GM12878 (cell line): ENCODE results near the gene CFB. TPM values are rescaled to one million over a fixed set of nuclear protein-coding genes. Genes with fewer than 3 reads are reported as not detected.

Source experiments
- ATAC-seq: fragments of 200-7000 bp; cut with Tn5 transposase; 3 replicates; pipeline ENCODE4 v1.9.1; 2020; ENCODE audit warnings: mild to moderate bottlenecking, moderate library complexity
- BruUV-seq: library from RNA; stranded (reverse); fragments of 400-500 nt; replicated peaks from 2 replicates; lab custom pipeline; 2021; lab: Mats Ljungman, UMichigan
- CTCF ChIA-PET: fragments of 300-600 bp; sonication (Branson Sonifier 250); formaldehyde crosslinking; extraction: SDS; loops from one replicate; lab custom pipeline; 2021; ENCODE audit warnings: inconsistent platforms; lab: Yijun Ruan, JAX
- POLR2A ChIA-PET: fragments of 350-600 bp; formaldehyde crosslinking; extraction: SDS; loops from one replicate; lab custom pipeline; 2021; ENCODE audit warnings: inconsistent platforms; lab: Charles Lee
- RAD21 ChIA-PET: fragments of 300-600 bp; sonication (Branson Sonifier 250); formaldehyde crosslinking; loops from one replicate; lab custom pipeline; 2023; ENCODE audit warnings: antibody characterized with exemption; ENCODE audit not compliant: unreplicated experiment; lab: Charles Lee
- SMC1A ChIA-PET: fragments of 300-600 bp; sonication (Branson Sonifier 250); formaldehyde crosslinking; loops from one replicate; lab custom pipeline; 2023; ENCODE audit not compliant: unreplicated experiment, uncharacterized antibody; lab: Charles Lee
- DNase-seq: peaks from one replicate; pipeline ENCODE4 v3.0.0-alpha.2; 2011; ENCODE audit warnings: low read depth, low spot score
- FAIRE-seq: peaks from 3 replicates; lab custom pipeline; 2011; peaks lifted over from hg19 to GRCh38; lab: Jason Lieb, UNC
- H2AFZ ChIP-seq: 2 replicates; pipeline ENCODE4 v1.6.0; 2011; ENCODE audit warnings: low read depth, low read length, control low read depth; ENCODE audit not compliant: control insufficient read depth
- H3K27ac ChIP-seq: 2 replicates; pipeline ENCODE4 v1.5.1; 2011; ENCODE audit warnings: control low read depth; ENCODE audit not compliant: control insufficient read depth, insufficient read depth
- H3K27me3 ChIP-seq, 2 experiments: replicated peaks in 1 of 2; 2 replicates each; pipeline versions ENCODE4 v1.6.0 to v1.6.1; 2011; ENCODE audit warnings: low read length in 1 of 2; ENCODE audit not compliant: control insufficient read depth in 2 of 2, insufficient read depth in 2 of 2
- H3K36me3 ChIP-seq, 2 experiments: 2 replicates each; pipeline ENCODE4 v1.5.1; 2011; ENCODE audit warnings: low read length in 1 of 2; ENCODE audit not compliant: control insufficient read depth in 2 of 2, insufficient read depth in 2 of 2
- H3K4me1 ChIP-seq: 2 replicates; pipeline ENCODE4 v1.6.1; 2011; ENCODE audit warnings: mild to moderate bottlenecking, low read length, moderate library complexity, mixed read lengths; ENCODE audit not compliant: control insufficient read depth, insufficient read depth
- H3K4me2 ChIP-seq: 2 replicates; pipeline ENCODE4 v1.6.0; 2011; ENCODE audit warnings: control low read depth; ENCODE audit not compliant: control insufficient read depth, insufficient read depth
- H3K4me3 ChIP-seq: fragments of 200-600 bp; sonication (generic); 2 replicates; pipeline ENCODE4 v1.5.1; 2016
- H3K79me2 ChIP-seq: 2 replicates; pipeline ENCODE4 v1.6.0; 2011; ENCODE audit warnings: low read length; ENCODE audit not compliant: control insufficient read depth, insufficient read depth
- H3K9ac ChIP-seq: 2 replicates; pipeline ENCODE4 v1.8.0; 2011; ENCODE audit warnings: low read length, control low read depth, mixed read lengths; ENCODE audit not compliant: control insufficient read depth, insufficient read depth
- H3K9me3 ChIP-seq: replicated peaks from 3 replicates; pipeline ENCODE4 v1.5.1; 2011; ENCODE audit warnings: mild to moderate bottlenecking, low read length; ENCODE audit not compliant: control insufficient read depth, insufficient read depth
- H4K20me1 ChIP-seq: 2 replicates; pipeline ENCODE4 v1.6.0; 2011; ENCODE audit not compliant: control insufficient read depth, insufficient read depth
- CHD4 ChIP-seq: fragments of 200-600 bp; sonication (generic); IDR thresholded peaks from 2 replicates; pipeline ENCODE4 v1.6.1; 2016; ENCODE audit warnings: mild to moderate bottlenecking
- JUND ChIP-seq: IDR thresholded peaks from 2 replicates; pipeline ENCODE4 v1.6.1; 2012; ENCODE audit warnings: low read depth, mild to moderate bottlenecking, low read length, improper control_type of control experiment, moderate library complexity
- LARP7 ChIP-seq: fragments of 450-650 bp; IDR thresholded peaks from 2 replicates; pipeline ENCODE4 v1.6.1; 2017; ENCODE audit warnings: mild to moderate bottlenecking
- MYB ChIP-seq: fragments of 150-350 bp; IDR thresholded peaks from 2 replicates; pipeline ENCODE4 v1.6.1; 2014; ENCODE audit warnings: mild to moderate bottlenecking, low read depth, low read length, borderline replicate concordance
- PAX8 ChIP-seq: fragments of 450-650 bp; IDR thresholded peaks from 2 replicates; pipeline ENCODE4 v1.6.1; 2017; ENCODE audit warnings: mild to moderate bottlenecking, moderate library complexity
- RBBP5 ChIP-seq: fragments of 200-600 bp; sonication (generic); conservative IDR thresholded peaks from 2 replicates; pipeline ENCODE4 v1.6.1; 2016
- SIX5 ChIP-seq: IDR thresholded peaks from 2 replicates; pipeline ENCODE4 v1.6.1; 2011; ENCODE audit warnings: mild to moderate bottlenecking, low read depth, low read length, moderate library complexity; ENCODE audit not compliant: severe bottlenecking
- SP1 ChIP-seq: IDR thresholded peaks from one replicate; pipeline ENCODE4 v1.6.1; 2011; ENCODE audit warnings: low read depth, low read length
- STAT3 ChIP-seq: IDR thresholded peaks from 2 replicates; pipeline ENCODE4 v1.6.1; 2011; ENCODE audit warnings: low read depth, low read length, improper control_type of control experiment
- ZBED1 ChIP-seq: IDR thresholded peaks from 2 replicates; pipeline ENCODE4 v1.6.1; 2016; ENCODE audit warnings: borderline replicate concordance
- WGBS: methylation state at CpG from one replicate; pipeline ENCODE4 v1.1.6; 2016; ENCODE audit warnings: low lambda C conversion rate; ENCODE audit not compliant: insufficient replicate concordance, insufficient coverage; ENCODE audit errors: missing lambda C conversion rate; 5-methylcytosine and 5-hydroxymethylcytosine counted together
- in situ Hi-C: fragments of 300-500 bp; cut with MboI; formaldehyde crosslinking; loops from 9 replicates; pipeline ENCODE4 v1.14.3; 2018; ENCODE audit warnings: mixed read lengths
- intact Hi-C: fragments of 100-400 bp; cut with micrococcal nuclease; formaldehyde crosslinking; loops from one replicate; pipeline ENCODE4 v1.14.2; 2022; ENCODE audit not compliant: unreplicated experiment
- polyA plus RNA-seq, 11 experiments: library from polyadenylated mRNA; depleted of rRNA in 4 of 11; unstranded in 6 of 11; stranded (reverse) in 5 of 11; fragments of >200 nt; fragmentation: Nextera tagmentation in 4 of 11; fragmentation: Illumina TruSeq in 1 of 11; extraction: Ambion mirVana in 4 of 11; extraction: Trizol in 1 of 11; gene quantifications; 1 replicate in 1 of 11; 2 replicates in 10 of 11; pipeline versions ENCODE4 v1.2.1 to v1.2.3, GENCODE V29; 2011 to 2016; ENCODE audit warnings: inconsistent platforms in 2 of 11, missing spikeins in 2 of 11, low read depth in 1 of 11
- total RNA-seq, 4 experiments: library from RNA; depleted of rRNA in 3 of 4; stranded (reverse); fragments of >200 nt in 3 of 4; fragmentation: Illumina TruSeq in 1 of 4; extraction: Trizol in 1 of 4; gene quantifications; 2 replicates each; pipeline versions ENCODE4 v1.2.1 to v1.2.3, GENCODE V29; 2013 to 2021
- TF ChIP-seq, protein P1 (sequence below): IDR thresholded peaks from 2 replicates; pipeline ENCODE4 v1.6.1; 2011; ENCODE audit warnings: mild to moderate bottlenecking, low read depth, low read length, moderate library complexity; ENCODE audit not compliant: insufficient replicate concordance
- TF ChIP-seq, protein P2 (sequence below): fragments of 150-350 bp; IDR thresholded peaks from 2 replicates; pipeline ENCODE4 v1.6.1; 2016; ENCODE audit warnings: low read depth, low read length

The CFB gene
- total and polyA plus RNA-seq, 10 of the 15 experiments (the other 5 are each of a cell fraction or from before 2014, with no cell fraction given) = 0.09 to 1.7 (median 0.44) TPM; not detected in 7

DNA sequence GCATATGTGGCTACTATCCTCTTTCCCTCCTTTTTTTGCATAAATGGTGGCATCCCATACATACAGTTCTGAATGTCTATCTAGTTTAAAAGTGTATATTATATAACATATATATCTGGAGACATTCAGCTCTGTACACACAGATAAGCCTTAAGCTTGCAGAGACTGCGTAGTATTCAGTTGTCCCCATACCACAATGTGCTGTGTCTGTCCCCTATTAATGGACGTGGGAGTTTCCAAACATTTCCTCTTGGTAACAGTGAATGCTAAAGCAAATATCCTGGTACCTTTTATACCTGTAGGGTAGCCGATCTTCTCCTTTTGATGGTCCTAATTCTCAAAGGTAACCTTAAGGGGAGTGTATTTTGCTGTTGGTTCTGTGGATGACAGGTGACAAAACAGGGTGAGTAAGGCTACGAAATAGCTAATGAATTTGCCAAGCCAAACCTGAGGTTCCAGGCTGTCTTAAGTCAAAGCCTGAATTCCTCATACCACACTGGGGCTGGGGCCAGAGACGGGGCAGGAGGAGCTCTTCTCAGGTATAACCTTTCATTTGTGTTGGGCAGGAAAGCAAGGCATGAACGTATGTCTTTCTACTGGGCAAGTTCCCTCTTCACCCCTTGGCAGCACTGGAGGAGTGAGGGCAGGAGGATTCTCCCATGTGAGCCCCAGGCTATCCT is 26.1 kb upstream of the CFB start:
- SMC1A ChIA-PET = interaction anchor here (0.6 to 1.0 kb wide), 2 partner anchors 27 to 81 kb away, joined by 3 to 6 read pairs; no protein-coding TSS in a partner anchor
- H3K36me3 ChIP-seq = no peaks in the 10 kb centered on the region
- WGBS = 44% methylated on average over 6 of the region's 6 CpGs
- RAD21 ChIA-PET = no interaction called here
- no peak overlapping the region for H3K27ac ChIP-seq
- no TSS peak for BruUV-seq
- H3K4me2 ChIP-seq = no peak overlapping the region
- POLR2A ChIA-PET = no interaction called here
- CTCF ChIA-PET = interaction anchor here (0.6 to 2.0 kb wide), 2 partner anchors 8 to 30 kb away, joined by 4 to 8 read pairs; no protein-coding TSS in a partner anchor
- no peaks in the 10 kb centered on the region for H3K27me3 ChIP-seq
- no peak overlapping the region for H3K9ac ChIP-seq
- H3K9me3 ChIP-seq = no peaks in the 10 kb centered on the region
- in situ Hi-C loops (no loop called here), intact Hi-C loops (no loop called here)
- no peaks in the 10 kb centered on the region for H4K20me1 ChIP-seq
- H2AFZ ChIP-seq = no peak overlapping the region
- TF ChIP-seq SIX5 (no peak), MYB (no peak), CHD4 (no peak), PAX8 (no peak), LARP7 (no peak), RBBP5 (no peak), JUND (no peak), STAT3 (no peak), SP1 (no peak), ZBED1 (no peak)
- TF ChIP-seq, protein P1, sequence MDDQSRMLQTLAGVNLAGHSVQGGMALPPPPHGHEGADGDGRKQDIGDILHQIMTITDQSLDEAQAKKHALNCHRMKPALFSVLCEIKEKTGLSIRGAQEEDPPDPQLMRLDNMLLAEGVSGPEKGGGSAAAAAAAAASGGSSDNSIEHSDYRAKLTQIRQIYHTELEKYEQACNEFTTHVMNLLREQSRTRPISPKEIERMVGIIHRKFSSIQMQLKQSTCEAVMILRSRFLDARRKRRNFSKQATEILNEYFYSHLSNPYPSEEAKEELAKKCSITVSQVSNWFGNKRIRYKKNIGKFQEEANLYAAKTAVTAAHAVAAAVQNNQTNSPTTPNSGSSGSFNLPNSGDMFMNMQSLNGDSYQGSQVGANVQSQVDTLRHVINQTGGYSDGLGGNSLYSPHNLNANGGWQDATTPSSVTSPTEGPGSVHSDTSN = no peak
- TF ChIP-seq, protein P2, sequence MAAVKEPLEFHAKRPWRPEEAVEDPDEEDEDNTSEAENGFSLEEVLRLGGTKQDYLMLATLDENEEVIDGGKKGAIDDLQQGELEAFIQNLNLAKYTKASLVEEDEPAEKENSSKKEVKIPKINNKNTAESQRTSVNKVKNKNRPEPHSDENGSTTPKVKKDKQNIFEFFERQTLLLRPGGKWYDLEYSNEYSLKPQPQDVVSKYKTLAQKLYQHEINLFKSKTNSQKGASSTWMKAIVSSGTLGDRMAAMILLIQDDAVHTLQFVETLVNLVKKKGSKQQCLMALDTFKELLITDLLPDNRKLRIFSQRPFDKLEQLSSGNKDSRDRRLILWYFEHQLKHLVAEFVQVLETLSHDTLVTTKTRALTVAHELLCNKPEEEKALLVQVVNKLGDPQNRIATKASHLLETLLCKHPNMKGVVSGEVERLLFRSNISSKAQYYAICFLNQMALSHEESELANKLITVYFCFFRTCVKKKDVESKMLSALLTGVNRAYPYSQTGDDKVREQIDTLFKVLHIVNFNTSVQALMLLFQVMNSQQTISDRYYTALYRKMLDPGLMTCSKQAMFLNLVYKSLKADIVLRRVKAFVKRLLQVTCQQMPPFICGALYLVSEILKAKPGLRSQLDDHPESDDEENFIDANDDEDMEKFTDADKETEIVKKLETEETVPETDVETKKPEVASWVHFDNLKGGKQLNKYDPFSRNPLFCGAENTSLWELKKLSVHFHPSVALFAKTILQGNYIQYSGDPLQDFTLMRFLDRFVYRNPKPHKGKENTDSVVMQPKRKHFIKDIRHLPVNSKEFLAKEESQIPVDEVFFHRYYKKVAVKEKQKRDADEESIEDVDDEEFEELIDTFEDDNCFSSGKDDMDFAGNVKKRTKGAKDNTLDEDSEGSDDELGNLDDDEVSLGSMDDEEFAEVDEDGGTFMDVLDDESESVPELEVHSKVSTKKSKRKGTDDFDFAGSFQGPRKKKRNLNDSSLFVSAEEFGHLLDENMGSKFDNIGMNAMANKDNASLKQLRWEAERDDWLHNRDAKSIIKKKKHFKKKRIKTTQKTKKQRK = no peak
- no peaks in the 10 kb centered on the region for H3K79me2 ChIP-seq
- no peak for FAIRE-seq
- no peak overlapping the region for H3K4me3 ChIP-seq
- H3K4me1 ChIP-seq = peaks cover 4% of the 10 kb centered on the region; the same call in 1 of the 2 replicates
- no peak for ATAC-seq
- no peak for DNase-seq
